GM19023 (cell line): ENCODE results near the gene PLOD1.
"Not testable (repeated sequence)": the region's sequence is repeated elsewhere in the genome, so short reads cannot be mapped to it uniquely, and the experiment has no call there.

Source experiments
- ATAC-seq: cut with Tn5 transposase; IDR thresholded peaks from one replicate; pipeline ENCODE4 v1.9.1; 2021; ENCODE audit warnings: mild to moderate bottlenecking, moderate library complexity; ENCODE audit not compliant: unreplicated experiment

PLOD1 gene

DNA sequence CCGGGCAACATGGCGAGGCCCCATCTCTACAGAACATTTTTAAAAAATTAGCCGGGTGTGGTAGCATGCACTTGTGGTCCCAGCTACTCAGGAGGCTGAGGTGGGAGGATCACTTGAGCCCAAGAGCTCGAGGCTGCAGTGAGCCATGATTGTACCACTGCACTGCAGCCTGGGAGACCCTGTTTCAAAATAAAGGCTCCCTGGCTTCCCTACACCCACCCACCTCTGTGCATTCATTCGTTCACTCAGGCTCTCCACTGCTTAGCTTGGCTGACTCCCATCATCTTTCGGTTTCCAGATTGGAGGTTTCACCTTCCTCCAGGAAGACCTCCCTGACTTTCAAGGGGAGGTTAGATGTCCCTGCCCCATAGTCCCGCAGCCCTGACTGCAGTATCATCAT is 22.5 kb upstream of the PLOD1 start:
- ATAC-seq: no peak

DNA sequence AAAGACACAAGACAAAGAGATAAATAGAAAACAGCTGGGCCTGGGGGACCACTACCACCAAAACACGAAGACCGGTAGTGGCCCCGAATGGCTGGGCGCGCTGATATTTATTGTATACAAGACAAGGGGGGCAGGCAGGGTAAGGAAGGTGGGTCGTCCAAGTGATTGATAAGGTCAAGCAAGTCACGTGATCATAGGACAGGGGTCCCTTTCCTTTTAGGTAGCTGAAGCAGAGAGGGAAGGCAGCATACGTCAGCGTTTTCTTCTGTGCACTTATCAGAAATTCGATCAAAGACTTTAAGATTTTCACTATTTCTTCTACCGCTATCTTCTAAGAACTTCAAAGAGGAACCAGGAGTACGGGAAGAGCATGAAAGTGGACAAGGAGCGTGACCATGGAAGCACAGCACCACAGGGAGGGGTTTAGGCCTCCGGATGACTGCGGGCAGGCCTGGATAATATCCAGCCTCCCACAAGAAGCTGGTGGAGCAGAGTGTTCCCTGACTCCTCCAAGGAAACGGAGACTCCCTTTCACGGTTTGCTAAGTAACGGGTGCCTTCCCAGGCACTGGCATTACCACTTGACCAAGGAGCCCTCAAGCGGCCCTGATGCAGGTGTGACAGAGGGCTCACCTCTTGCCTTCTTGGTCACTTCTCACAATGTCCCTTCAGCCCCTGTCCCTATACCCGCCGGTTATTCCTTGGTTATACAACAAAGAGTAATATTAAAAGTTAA is 21.9 kb upstream of the PLOD1 start:
- not testable (repeated sequence) for ATAC-seq

- no peak for ATAC-seq
Measured at GRCh38 chr1:11913291-11913690, 21.2 kb upstream of the PLOD1 start.

DNA sequence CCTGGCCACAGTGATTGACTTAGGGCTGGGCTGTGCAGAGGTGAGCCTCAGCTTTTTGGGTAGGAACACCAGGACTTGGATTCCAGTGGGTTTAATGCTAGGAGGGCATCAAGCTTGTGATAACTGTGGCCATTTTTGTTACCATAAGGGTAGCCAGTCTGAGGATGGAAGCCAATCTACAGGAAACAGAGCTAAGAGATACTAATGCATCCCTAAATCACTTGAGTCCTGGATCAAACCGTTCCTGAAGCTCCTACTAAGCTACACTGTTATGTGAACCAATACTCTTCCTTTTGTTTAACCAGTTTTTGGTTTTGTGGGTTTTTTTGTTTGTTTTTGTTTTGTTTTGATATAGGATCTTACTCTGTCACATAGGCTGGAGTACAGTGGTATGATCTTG is 20.5 kb upstream of the PLOD1 start:
- no peak for ATAC-seq

- no peak for ATAC-seq
Measured at GRCh38 chr1:11918799-11919519, 15.6 kb upstream of the PLOD1 start.

DNA sequence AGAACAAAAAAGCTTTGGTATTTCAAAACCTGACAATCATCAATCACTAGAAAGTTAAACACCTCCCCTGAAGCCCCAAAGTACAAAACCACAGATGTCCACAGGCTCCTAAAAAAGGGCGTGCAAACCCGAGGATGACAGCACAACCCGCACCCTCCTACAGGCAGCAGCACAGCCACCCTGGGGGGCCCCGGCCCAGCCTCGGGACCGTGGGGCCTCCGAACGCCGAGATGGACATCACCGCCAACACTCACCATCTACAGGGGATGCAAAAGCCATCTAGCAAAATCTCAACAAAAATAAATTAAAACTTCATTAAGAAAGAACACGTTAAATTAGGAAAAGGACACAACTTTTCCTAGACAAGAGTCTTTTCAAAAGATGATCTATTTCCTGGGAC is 14.9 kb upstream of the PLOD1 start:
- no peak for ATAC-seq

GRCh38 chr1:11920239-11920903 is 14.1 kb upstream of the PLOD1 start:
- no peak for ATAC-seq

- ATAC-seq: no peak
Measured at GRCh38 chr1:11921022-11921421, 13.5 kb upstream of the PLOD1 start.

DNA sequence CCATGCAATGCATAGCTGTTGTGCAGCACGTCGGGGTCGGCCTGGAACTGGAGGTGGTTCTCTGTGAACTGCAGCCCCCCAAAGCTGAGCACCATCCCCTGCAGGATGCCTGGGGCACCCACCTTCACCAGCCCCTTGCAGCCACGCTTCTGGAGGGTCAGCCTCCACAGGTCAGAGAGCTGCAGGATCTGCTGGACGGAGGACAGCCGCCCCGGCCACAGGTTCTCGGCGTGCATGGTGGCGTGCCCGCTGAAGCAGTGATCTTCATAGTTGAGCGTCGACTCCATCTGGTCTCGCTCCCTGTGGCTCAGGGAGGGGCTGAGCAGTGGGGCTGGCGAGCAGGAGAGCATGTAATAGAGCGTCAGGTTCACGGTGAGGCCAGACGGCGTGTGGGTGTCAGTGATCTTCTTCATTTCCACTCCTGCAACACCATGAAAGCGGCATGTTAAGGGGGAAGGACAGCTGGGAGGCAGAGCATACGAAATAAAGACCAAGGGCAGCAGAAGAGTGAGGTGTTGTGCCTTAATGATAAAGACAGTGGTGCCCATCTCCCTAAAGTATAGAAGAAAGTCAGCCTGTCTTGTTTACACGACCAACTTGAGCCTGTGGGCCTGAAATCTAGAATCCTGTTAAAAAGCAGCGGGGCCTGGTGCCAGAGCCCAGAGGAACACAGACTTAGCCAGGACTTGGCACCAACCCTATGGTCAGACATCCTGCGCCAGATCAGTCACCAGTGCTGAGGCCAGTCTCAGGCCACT is 11.3 kb upstream of the PLOD1 start:
- ATAC-seq: no peak

- ATAC-seq: no peak
Measured at GRCh38 chr1:11923827-11924113, 10.7 kb upstream of the PLOD1 start.

- ATAC-seq: no peak
Measured at GRCh38 chr1:11924334-11925195, 10.0 kb upstream of the PLOD1 start.

GRCh38 chr1:11925196-11925937 is 9.2 kb upstream of the PLOD1 start:
- ATAC-seq: peak; percentile 22

DNA sequence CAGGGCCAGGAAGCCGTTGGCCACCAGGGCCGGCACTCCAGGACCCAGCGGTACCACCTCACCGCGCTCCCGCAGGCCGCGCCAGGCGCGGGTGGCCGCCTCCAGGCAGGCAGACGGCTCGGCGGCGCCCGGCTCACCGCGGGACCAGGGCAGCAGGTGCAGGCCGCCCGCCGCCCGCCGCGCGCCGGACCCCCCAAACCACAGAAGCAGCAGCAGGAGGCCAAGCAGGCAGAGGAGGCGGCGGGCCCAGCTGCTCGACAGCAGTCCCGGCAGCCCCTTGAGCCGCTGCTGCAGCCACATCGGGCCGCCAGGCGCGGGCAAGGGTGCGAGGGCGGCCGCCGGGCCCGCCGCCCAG is 8.6 kb upstream of the PLOD1 start:
- peak; percentile 18 for ATAC-seq

- no peak for ATAC-seq
Measured at GRCh38 chr1:11927866-11928592, 6.5 kb upstream of the PLOD1 start.

GRCh38 chr1:11929849-11930248 is 4.7 kb upstream of the PLOD1 start:
- ATAC-seq: no peak

GRCh38 chr1:11930571-11931445 is 3.7 kb upstream of the PLOD1 start:
- ATAC-seq: no peak

GRCh38 chr1:11931845-11932244 is 2.7 kb upstream of the PLOD1 start:
- no peak for ATAC-seq

DNA sequence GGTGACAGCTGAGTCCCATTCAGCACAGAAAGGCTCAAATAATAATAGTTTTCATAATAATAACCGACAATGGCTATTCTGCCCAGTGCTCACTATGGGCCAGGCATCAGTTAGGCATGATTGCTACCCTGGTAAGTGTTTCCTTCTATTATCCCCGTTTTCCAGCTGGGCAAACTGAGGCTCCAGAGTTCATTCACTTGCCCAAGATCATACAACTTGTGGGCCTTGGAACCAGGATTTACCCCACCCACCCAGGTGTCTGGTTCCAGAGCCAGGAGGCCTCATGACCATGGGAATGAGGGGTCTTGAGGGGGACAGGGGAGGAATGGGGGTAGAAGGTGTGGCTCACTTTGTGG is 518 bp downstream of the PLOD1 start:
- ATAC-seq: no peak
